ENCODE measurements around the gene PRR33. TPM values are rescaled to one million over a fixed set of nuclear protein-coding genes. Genes with fewer than 3 reads are reported as not detected.

The PRR33 gene
- total and polyA plus RNA-seq, 5 experiments from 2014 or later: 0.06 to 0.15 (median 0.08) TPM; not detected in 2

DNA sequence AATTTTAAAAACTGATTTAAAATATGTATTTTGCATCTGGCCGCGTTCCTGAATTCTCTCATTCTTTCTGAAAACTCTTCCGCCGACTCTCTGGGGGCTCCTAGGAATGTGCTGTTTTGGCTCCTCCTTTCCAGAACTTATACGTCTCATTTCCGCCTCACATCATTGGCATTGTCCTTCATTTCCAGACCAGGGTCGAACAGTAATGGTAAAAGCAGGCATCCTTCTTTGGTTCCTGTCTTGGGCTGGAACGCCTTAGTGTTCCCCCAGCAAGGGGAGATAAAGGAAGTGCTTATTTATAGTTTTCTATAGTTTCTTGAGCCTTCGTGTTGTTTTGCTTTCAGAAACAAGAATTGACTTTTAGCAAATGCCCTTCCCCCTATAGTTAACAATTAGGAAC lies 16.9 kb upstream of the PRR33 start:
- DNase-seq (no peak), ATAC-seq (no peak)
- H3K27ac Mint-ChIP-seq: no peak overlapping the region
- no peaks in the 10 kb centered on the region for H3K36me3 Mint-ChIP-seq
- H3K4me1 Mint-ChIP-seq: no peaks in the 10 kb centered on the region
- peaks cover 0 to 3% (median 2%) of the 10 kb centered on the region in 5 donors for H3K27me3 Mint-ChIP-seq
- no peak overlapping the region for H3K4me3 Mint-ChIP-seq
- no peaks in the 10 kb centered on the region for H3K9me3 Mint-ChIP-seq
- POLR2A ChIA-PET: interaction anchor here (0.8 kb wide), 1 partner anchor 50 kb away, joined by 3 read pairs; no protein-coding TSS in a partner anchor

GRCh38 chr11:1906611-1907423 lies 15.1 kb upstream of the PRR33 start:
- Mint-ChIP-seq H3K4me1 (no peaks in the 10 kb centered on the region), H3K36me3 (no peaks in the 10 kb centered on the region), H3K27ac (no peak overlapping the region), H3K9me3 (no peaks in the 10 kb centered on the region), H3K27me3 (peaks cover 0 to 3% (median 3%) of the 10 kb centered on the region in 5 donors), H3K4me3 (no peak overlapping the region)
- POLR2A ChIA-PET: interaction anchor here (0.9 to 1.8 kb wide), 2 partner anchors 9 to 15 kb away, joined by 4 to 6 read pairs; partner anchors contain the start of gene PRR33
- no peak for ATAC-seq
- DNase-seq: no peak

- DNase-seq (no peak), ATAC-seq (no peak)
- H3K27ac Mint-ChIP-seq: peak overlapping the region in 1 of 10 donors; percentile 74
Measured at GRCh38 chr11:1906181-1906580, 14.5 kb upstream of the PRR33 start.

DNA sequence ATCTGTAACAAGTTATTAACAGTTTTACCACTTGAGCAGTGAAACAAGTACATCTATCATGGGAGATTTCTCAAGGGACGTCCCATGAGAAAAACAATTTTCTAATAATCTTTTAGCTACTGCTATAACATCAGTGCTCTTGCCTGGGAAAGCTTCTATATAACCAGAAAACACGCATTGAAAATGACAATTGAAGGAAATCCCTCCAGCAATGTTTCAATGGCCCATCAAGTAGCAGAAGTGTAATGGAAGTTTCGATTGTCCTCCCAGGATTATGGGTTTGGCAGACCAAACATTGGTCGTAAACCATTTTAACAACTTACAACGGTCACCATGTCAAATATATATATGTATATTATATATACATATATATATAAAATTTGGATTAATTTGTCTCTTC lies 8.0 kb upstream of the PRR33 start:
- H3K27me3 Mint-ChIP-seq: peaks cover 3 to 14% (median 7%) of the 10 kb centered on the region in 5 donors
- no peak overlapping the region for H3K27ac Mint-ChIP-seq

More at GRCh38 chr11:1906181-1906580, 14.5 kb upstream of the PRR33 start:
- POLR2A ChIA-PET: interaction anchor here (0.9 to 1.8 kb wide), 2 partner anchors 8 to 14 kb away, joined by 4 to 6 read pairs; partner anchors contain the start of gene PRR33
- Mint-ChIP-seq H3K9me3 (no peaks in the 10 kb centered on the region), H3K36me3 (no peaks in the 10 kb centered on the region), H3K4me1 (no peaks in the 10 kb centered on the region), H3K4me3 (no peak overlapping the region), H3K27me3 (peaks cover 0 to 3% (median 3%) of the 10 kb centered on the region in 5 donors)

GRCh38 chr11:1899090-1899489 lies 7.4 kb upstream of the PRR33 start:
- POLR2A ChIA-PET: interaction anchor here (1.5 kb wide), 1 partner anchor 7 kb away, joined by 4 read pairs; no protein-coding TSS in a partner anchor

More for the DNA sequence above, 8.0 kb upstream of the PRR33 start:
- Mint-ChIP-seq H3K9me3 (no peaks in the 10 kb centered on the region), H3K4me1 (peaks cover 0 to 13% (median 0%) of the 10 kb centered on the region in 4 donors), H3K4me3 (no peak overlapping the region), H3K36me3 (no peaks in the 10 kb centered on the region)
- POLR2A ChIA-PET: no interaction called here
- ATAC-seq (no peak), DNase-seq (no peak)

DNA sequence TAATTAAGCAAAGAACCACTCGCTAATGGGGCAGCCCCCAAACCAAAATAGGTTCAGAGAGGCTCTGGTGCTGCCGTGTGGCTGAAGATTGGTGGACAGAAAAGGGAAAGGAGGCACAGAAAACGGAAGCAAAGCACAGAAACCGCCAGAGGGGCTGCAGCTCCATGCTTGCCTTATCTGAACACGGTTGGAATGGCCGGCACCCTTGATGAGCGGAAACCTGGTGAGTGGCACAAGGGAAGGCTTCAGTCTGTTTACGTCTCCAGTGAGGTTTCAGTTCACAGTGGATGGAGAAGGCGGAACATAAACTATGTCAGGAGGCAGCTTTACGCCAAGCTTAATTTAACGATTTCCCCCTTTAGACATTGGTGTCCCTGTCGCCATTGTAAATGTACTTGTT lies 5.2 kb upstream of the PRR33 start:
- POLR2A ChIA-PET: no interaction called here
- peaks cover 0 to 18% (median 0%) of the 10 kb centered on the region in 9 donors for H3K9me3 Mint-ChIP-seq
- no peaks in the 10 kb centered on the region for H3K36me3 Mint-ChIP-seq
- H3K4me1 Mint-ChIP-seq: peaks cover 18 to 25% (median 20%) of the 10 kb centered on the region in 4 donors
- peak overlapping the region in 4 of 10 donors; percentile 10 to 64 (median 41) for H3K4me3 Mint-ChIP-seq
- peak overlapping the region in 1 of 10 donors; percentile 24 for H3K27ac Mint-ChIP-seq
- peaks cover 3 to 13% (median 7%) of the 10 kb centered on the region in 5 donors for H3K27me3 Mint-ChIP-seq
- DNase-seq (no peak), ATAC-seq (no peak)

More at GRCh38 chr11:1899090-1899489, 7.4 kb upstream of the PRR33 start:
- DNase-seq: no peak
- H3K36me3 Mint-ChIP-seq: no peaks in the 10 kb centered on the region
- H3K27ac Mint-ChIP-seq: no peak overlapping the region
- no peak overlapping the region for H3K4me3 Mint-ChIP-seq
- H3K27me3 Mint-ChIP-seq: peaks cover 3 to 14% (median 7%) of the 10 kb centered on the region in 5 donors
- no peaks in the 10 kb centered on the region for H3K9me3 Mint-ChIP-seq
- ATAC-seq: no peak
- H3K4me1 Mint-ChIP-seq: peaks cover 0 to 13% (median 0%) of the 10 kb centered on the region in 4 donors

DNA sequence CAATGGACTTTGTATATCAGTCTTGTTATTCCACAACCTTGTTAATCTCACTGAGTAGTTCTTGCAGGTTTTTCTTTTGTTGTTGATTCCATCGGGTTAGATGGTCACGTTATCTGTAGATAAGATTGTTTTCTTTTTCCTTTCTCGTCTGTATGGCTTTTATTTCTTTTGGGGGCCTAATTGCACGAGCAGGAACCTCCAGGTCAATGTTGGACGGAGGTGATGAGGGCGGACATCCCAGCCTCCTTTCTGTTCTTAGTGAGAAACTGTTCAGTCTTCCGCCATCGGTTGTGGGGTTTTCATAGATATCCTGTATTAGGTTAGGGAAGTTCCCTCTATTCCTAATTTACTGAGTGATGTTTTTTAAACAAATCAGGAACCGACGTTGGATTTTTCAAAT lies 4.8 kb upstream of the PRR33 start:
- POLR2A ChIA-PET: no interaction called here
- Mint-ChIP-seq H3K27me3 (peaks cover 3 to 13% (median 7%) of the 10 kb centered on the region in 5 donors), H3K36me3 (no peaks in the 10 kb centered on the region), H3K9me3 (peaks cover 0 to 18% (median 0%) of the 10 kb centered on the region in 9 donors), H3K4me1 (peaks cover 19 to 28% (median 24%) of the 10 kb centered on the region in 4 donors), H3K4me3 (peak overlapping the region in 1 of 10 donors; percentile 10), H3K27ac (peak overlapping the region in 1 of 10 donors; percentile 32)
- no peak for DNase-seq
- no peak for ATAC-seq

GRCh38 chr11:1894759-1895158 lies 3.1 kb upstream of the PRR33 start:
- H3K27ac Mint-ChIP-seq: peak overlapping the region in 1 of 10 donors; percentile 74

DNA sequence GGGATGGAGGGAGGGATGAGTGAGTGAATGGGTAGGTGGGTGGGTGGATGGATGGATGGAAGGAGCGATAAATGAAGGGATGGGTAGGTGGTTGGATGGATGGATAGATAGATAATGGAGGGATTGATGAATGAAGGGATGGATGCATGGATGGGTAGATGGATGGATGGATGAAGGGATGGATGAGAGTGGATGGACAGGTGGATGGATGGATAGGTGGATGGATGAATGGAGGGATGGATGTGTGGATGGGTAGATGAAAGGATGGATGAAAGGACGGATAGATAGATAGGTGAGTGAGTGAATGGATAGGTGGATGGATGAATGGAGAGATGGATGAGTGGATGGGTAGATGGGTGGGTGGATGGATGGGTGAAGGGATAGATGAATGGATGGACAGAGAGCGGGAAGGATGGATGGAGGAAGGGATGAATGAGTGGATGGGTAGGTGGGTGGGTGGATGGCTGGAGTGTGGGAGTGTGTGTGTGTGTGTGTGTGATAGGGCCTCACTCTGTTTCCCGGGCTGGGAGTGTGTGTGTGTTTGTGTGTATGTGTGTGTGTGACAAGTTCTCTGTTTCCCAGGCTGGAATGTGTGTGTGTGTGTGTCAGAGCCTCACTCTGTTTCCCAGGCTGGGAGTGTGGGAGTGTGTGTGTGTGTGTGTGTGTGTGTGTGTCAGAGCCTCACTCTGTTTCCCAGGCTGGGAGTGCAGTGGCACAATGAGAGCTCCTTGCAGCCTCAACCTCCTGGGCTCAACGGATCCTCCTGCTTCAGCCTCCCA lies 2.1 kb upstream of the PRR33 start:
- peaks cover 2 to 10% (median 6%) of the 10 kb centered on the region in 5 donors for H3K27me3 Mint-ChIP-seq
- peaks cover 28 to 53% (median 45%) of the 10 kb centered on the region in 4 donors for H3K4me1 Mint-ChIP-seq
- H3K27ac Mint-ChIP-seq: peak overlapping the region in 5 of 10 donors; percentile 8 to 63 (median 11)
- peaks cover 0 to 18% (median 0%) of the 10 kb centered on the region in 9 donors for H3K9me3 Mint-ChIP-seq
- DNase-seq (no peak), ATAC-seq (no peak)
- peak overlapping the region in 1 of 10 donors; percentile 44 for H3K4me3 Mint-ChIP-seq
- H3K36me3 Mint-ChIP-seq: peaks cover 0 to 2% (median 0%) of the 10 kb centered on the region in 3 donors
- POLR2A ChIA-PET: no interaction called here

More at GRCh38 chr11:1894759-1895158, 3.1 kb upstream of the PRR33 start:
- H3K4me1 Mint-ChIP-seq: peaks cover 22 to 44% (median 37%) of the 10 kb centered on the region in 4 donors
- peaks cover 3 to 12% (median 6%) of the 10 kb centered on the region in 5 donors for H3K27me3 Mint-ChIP-seq
- peaks cover 0 to 18% (median 0%) of the 10 kb centered on the region in 9 donors for H3K9me3 Mint-ChIP-seq
- DNase-seq (no peak), ATAC-seq (no peak)
- no peak overlapping the region for H3K4me3 Mint-ChIP-seq
- POLR2A ChIA-PET: no interaction called here
- no peaks in the 10 kb centered on the region for H3K36me3 Mint-ChIP-seq

DNA sequence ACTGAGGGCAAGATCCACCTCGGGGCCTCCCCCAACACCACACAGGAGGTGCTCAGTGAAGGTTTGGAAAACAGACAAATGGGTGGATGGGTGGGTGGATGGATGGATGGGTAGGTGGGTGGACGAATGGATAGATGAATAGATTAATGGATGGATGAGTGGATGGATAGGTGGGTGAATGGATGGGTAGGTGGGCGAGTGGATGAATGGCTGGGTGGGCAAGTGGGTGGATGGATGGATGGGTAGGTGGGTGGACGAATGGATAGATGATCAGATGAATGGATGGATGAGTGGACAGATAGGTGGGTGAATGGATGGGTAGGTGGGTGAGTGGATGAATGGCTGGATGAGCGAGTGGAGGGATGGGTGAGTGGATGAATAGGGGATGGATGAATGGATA lies 863 bp upstream of the PRR33 start:
- Mint-ChIP-seq H3K27ac (peak overlapping the region in 5 of 10 donors; percentile 10 to 87 (median 65)), H3K9me3 (peaks cover 0 to 18% (median 0%) of the 10 kb centered on the region in 9 donors), H3K4me1 (peaks cover 31 to 62% (median 52%) of the 10 kb centered on the region in 4 donors), H3K4me3 (peak overlapping the region in 5 of 10 donors; percentile 33 to 84 (median 79)), H3K36me3 (peaks cover 0 to 4% (median 0%) of the 10 kb centered on the region in 3 donors), H3K27me3 (peaks cover under 1 to 4% (median 2%) of the 10 kb centered on the region in 5 donors)
- ATAC-seq (no peak), DNase-seq (no peak)
- POLR2A ChIA-PET: interaction anchor here (0.6 to 5.7 kb wide), 5 partner anchors 10 to 102 kb away, joined by 3 to 163 read pairs (median 6); partner anchors contain the start of genes LSP1 and TNNT3

GRCh38 chr11:1892116-1892515 lies 421 bp upstream of the PRR33 start:
- ATAC-seq (no peak), DNase-seq (no peak)
- Mint-ChIP-seq H3K36me3 (peaks cover 0 to 8% (median 0%) of the 10 kb centered on the region in 3 donors), H3K4me1 (peaks cover 31 to 60% (median 52%) of the 10 kb centered on the region in 4 donors), H3K27ac (peak overlapping the region in 7 of 10 donors; percentile 10 to 94 (median 65)), H3K27me3 (peaks cover 0 to 3% (median 0%) of the 10 kb centered on the region in 5 donors), H3K9me3 (peaks cover 0 to 18% (median 0%) of the 10 kb centered on the region in 9 donors), H3K4me3 (peak overlapping the region in 9 of 10 donors; percentile 29 to 93 (median 80))
- POLR2A ChIA-PET: interaction anchor here (0.6 to 5.7 kb wide), 8 partner anchors 9 to 198 kb away, joined by 3 to 163 read pairs (median 5); partner anchors contain the start of genes LSP1 and TNNT3
